ENCODE data around the gene SPIRE1. TPM values are rescaled to one million over a fixed set of nuclear protein-coding genes. Genes with fewer than 3 reads are reported as not detected.
A peak's percentile ranks its signal among the peaks of the same experiment; 100 is the strongest.

Gene SPIRE1
- total and polyA plus RNA-seq, 7 experiments from 2014 or later, result 0.66 to 2.9 (median 1.3) TPM; not detected in 1

GRCh38 chr18:12478269-12479047 is 179.4 kb downstream of the SPIRE1 start:
- Mint-ChIP-seq H3K36me3 (no peaks in the 10 kb centered on the region), H3K27ac (no peak overlapping the region), H3K4me1 (peaks cover 0 to 9% (median 4%) of the 10 kb centered on the region in 7 donors), H3K27me3 (peaks cover 0 to 3% (median 0%) of the 10 kb centered on the region in 5 donors), H3K9me3 (no peaks in the 10 kb centered on the region), H3K4me3 (no peak overlapping the region)
- ATAC-seq, result peak; percentile 6
- H3K4me3 ChIP-seq (ENCODE audit: low read length), result no peak overlapping the region
- ChIA-PET CTCF (no interaction called here), POLR2A (no interaction called here)
- no peaks in the 10 kb centered on the region for H3K9me3 ChIP-seq (ENCODE audit: control insufficient read depth in 2 of 3, low read length in 3 of 3)
- no peaks in the 10 kb centered on the region for H3K27me3 ChIP-seq (ENCODE audit: control insufficient read depth in 2 of 2, insufficient read depth in 2 of 2, low read length in 2 of 2)
- intact Hi-C loops (cut with micrococcal nuclease), result no loop called here
- no peak overlapping the region for H3K27ac ChIP-seq (ENCODE audit: low read depth, low read length)
- DNase-seq, result no peak
- no peaks in the 10 kb centered on the region for H3K4me1 ChIP-seq (ENCODE audit: control insufficient read depth in 2 of 2, insufficient read depth in 2 of 2, low read length in 2 of 2)
- no peaks in the 10 kb centered on the region for H3K36me3 ChIP-seq (ENCODE audit: control insufficient read depth in 2 of 3, insufficient read depth in 3 of 3, low read length in 3 of 3)

DNA sequence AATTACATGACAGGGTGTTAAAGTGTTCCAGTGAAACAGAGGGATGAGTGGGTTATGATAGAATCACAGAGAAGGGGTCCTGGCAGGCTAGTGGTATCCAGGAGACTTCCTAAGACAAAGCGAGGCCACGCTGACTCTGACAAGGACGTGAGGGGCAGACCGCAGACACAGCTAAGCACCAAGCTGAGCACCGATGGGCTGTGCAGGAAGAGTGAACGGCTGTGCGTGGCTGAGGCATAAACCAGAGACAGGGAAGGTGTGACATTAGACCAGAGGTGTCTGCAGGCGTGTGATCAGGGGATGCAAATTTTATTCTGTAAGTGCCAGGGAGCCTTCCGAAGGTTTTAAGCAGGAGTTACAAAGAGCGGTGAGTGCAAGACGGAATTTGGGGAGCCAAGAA is 180.3 kb downstream of the SPIRE1 start:
- DNase-seq (no peak), ATAC-seq (peak; percentile 36)
- CTCF ChIA-PET, result no interaction called here

GRCh38 chr18:12476955-12477354 is 181.0 kb downstream of the SPIRE1 start:
- Mint-ChIP-seq H3K27me3 (peaks cover 0 to 3% (median 0%) of the 10 kb centered on the region in 5 donors), H3K27ac (no peak overlapping the region), H3K9me3 (no peaks in the 10 kb centered on the region), H3K4me3 (no peak overlapping the region), H3K4me1 (peaks cover 0 to 9% (median 4%) of the 10 kb centered on the region in 7 donors), H3K36me3 (no peaks in the 10 kb centered on the region)
- Histone ChIP-seq H3K27me3 (ENCODE audit: control insufficient read depth in 2 of 2, insufficient read depth in 2 of 2, low read length in 2 of 2) (no peaks in the 10 kb centered on the region), H3K27ac (ENCODE audit: low read depth, low read length) (no peak overlapping the region), H3K36me3 (ENCODE audit: control insufficient read depth in 2 of 3, insufficient read depth in 3 of 3, low read length in 3 of 3) (no peaks in the 10 kb centered on the region), H3K4me1 (ENCODE audit: control insufficient read depth in 2 of 2, insufficient read depth in 2 of 2, low read length in 2 of 2) (no peaks in the 10 kb centered on the region), H3K4me3 (ENCODE audit: low read length) (no peak overlapping the region), H3K9me3 (ENCODE audit: control insufficient read depth in 2 of 3, low read length in 3 of 3) (no peaks in the 10 kb centered on the region)
- intact Hi-C loops (cut with micrococcal nuclease), result no loop called here
- DNase-seq, result peak in 1 of 9 donors; percentile 1
- ATAC-seq, result no peak
- POLR2A ChIA-PET, result interaction anchor here (0.6 kb wide), 1 partner anchor 18 kb away, joined by 6 read pairs; no protein-coding TSS in a partner anchor
- CTCF ChIA-PET, result no interaction called here

More for the DNA sequence above, 180.3 kb downstream of the SPIRE1 start:
- Mint-ChIP-seq H3K4me3 (no peak overlapping the region), H3K36me3 (no peaks in the 10 kb centered on the region), H3K4me1 (peaks cover 0 to 9% (median 4%) of the 10 kb centered on the region in 7 donors), H3K27me3 (peaks cover 0 to 3% (median 0%) of the 10 kb centered on the region in 5 donors), H3K27ac (no peak overlapping the region), H3K9me3 (no peaks in the 10 kb centered on the region)
- intact Hi-C loops (cut with micrococcal nuclease), result no loop called here
- Histone ChIP-seq H3K9me3 (ENCODE audit: control insufficient read depth in 2 of 3, low read length in 3 of 3) (no peaks in the 10 kb centered on the region), H3K4me3 (ENCODE audit: low read length) (no peak overlapping the region), H3K4me1 (ENCODE audit: control insufficient read depth in 2 of 2, insufficient read depth in 2 of 2, low read length in 2 of 2) (no peaks in the 10 kb centered on the region), H3K36me3 (ENCODE audit: control insufficient read depth in 2 of 3, insufficient read depth in 3 of 3, low read length in 3 of 3) (no peaks in the 10 kb centered on the region), H3K27ac (ENCODE audit: low read depth, low read length) (no peak overlapping the region), H3K27me3 (ENCODE audit: control insufficient read depth in 2 of 2, insufficient read depth in 2 of 2, low read length in 2 of 2) (no peaks in the 10 kb centered on the region)
- POLR2A ChIA-PET, result no interaction called here

- no peak overlapping the region for H3K27ac ChIP-seq (ENCODE audit: low read depth, low read length)
- H3K36me3 ChIP-seq (ENCODE audit: control insufficient read depth in 2 of 3, insufficient read depth in 3 of 3, low read length in 3 of 3), result no peaks in the 10 kb centered on the region
- ATAC-seq, result no peak
- no peaks in the 10 kb centered on the region for H3K27me3 ChIP-seq (ENCODE audit: control insufficient read depth in 2 of 2, insufficient read depth in 2 of 2, low read length in 2 of 2)
- intact Hi-C loops (cut with micrococcal nuclease), result no loop called here
- no peaks in the 10 kb centered on the region for H3K27me3 Mint-ChIP-seq
- H3K9me3 Mint-ChIP-seq, result no peaks in the 10 kb centered on the region
- no peak overlapping the region for H3K4me3 ChIP-seq (ENCODE audit: low read length)
- H3K36me3 Mint-ChIP-seq, result no peaks in the 10 kb centered on the region
- ChIA-PET POLR2A (no interaction called here), CTCF (no interaction called here)
- H3K4me1 Mint-ChIP-seq, result peaks cover 0 to 9% (median 4%) of the 10 kb centered on the region in 7 donors
- no peak overlapping the region for H3K4me3 Mint-ChIP-seq
- H3K9me3 ChIP-seq (ENCODE audit: control insufficient read depth in 2 of 3, low read length in 3 of 3), result no peaks in the 10 kb centered on the region
- H3K27ac Mint-ChIP-seq, result no peak overlapping the region
- H3K4me1 ChIP-seq (ENCODE audit: control insufficient read depth in 2 of 2, insufficient read depth in 2 of 2, low read length in 2 of 2), result no peaks in the 10 kb centered on the region
- DNase-seq, result no peak
Observed at GRCh38 chr18:12474876-12475275, 183.0 kb downstream of the SPIRE1 start.

- ChIA-PET CTCF (no interaction called here), POLR2A (no interaction called here)
- Mint-ChIP-seq H3K4me1 (peaks cover 0 to 9% (median 4%) of the 10 kb centered on the region in 7 donors), H3K27ac (no peak overlapping the region), H3K9me3 (no peaks in the 10 kb centered on the region), H3K4me3 (no peak overlapping the region), H3K27me3 (no peaks in the 10 kb centered on the region), H3K36me3 (no peaks in the 10 kb centered on the region)
- H3K36me3 ChIP-seq (ENCODE audit: control insufficient read depth in 2 of 3, insufficient read depth in 3 of 3, low read length in 3 of 3), result no peaks in the 10 kb centered on the region
- intact Hi-C loops (cut with micrococcal nuclease), result no loop called here
- no peak for ATAC-seq
- H3K4me1 ChIP-seq (ENCODE audit: control insufficient read depth in 2 of 2, insufficient read depth in 2 of 2, low read length in 2 of 2), result no peaks in the 10 kb centered on the region
- H3K4me3 ChIP-seq (ENCODE audit: low read length), result no peak overlapping the region
- H3K27ac ChIP-seq (ENCODE audit: low read depth, low read length), result no peak overlapping the region
- H3K27me3 ChIP-seq (ENCODE audit: control insufficient read depth in 2 of 2, insufficient read depth in 2 of 2, low read length in 2 of 2), result no peaks in the 10 kb centered on the region
- H3K9me3 ChIP-seq (ENCODE audit: control insufficient read depth in 2 of 3, low read length in 3 of 3), result no peaks in the 10 kb centered on the region
- DNase-seq, result no peak
Observed at GRCh38 chr18:12474146-12474545, 183.8 kb downstream of the SPIRE1 start.

DNA sequence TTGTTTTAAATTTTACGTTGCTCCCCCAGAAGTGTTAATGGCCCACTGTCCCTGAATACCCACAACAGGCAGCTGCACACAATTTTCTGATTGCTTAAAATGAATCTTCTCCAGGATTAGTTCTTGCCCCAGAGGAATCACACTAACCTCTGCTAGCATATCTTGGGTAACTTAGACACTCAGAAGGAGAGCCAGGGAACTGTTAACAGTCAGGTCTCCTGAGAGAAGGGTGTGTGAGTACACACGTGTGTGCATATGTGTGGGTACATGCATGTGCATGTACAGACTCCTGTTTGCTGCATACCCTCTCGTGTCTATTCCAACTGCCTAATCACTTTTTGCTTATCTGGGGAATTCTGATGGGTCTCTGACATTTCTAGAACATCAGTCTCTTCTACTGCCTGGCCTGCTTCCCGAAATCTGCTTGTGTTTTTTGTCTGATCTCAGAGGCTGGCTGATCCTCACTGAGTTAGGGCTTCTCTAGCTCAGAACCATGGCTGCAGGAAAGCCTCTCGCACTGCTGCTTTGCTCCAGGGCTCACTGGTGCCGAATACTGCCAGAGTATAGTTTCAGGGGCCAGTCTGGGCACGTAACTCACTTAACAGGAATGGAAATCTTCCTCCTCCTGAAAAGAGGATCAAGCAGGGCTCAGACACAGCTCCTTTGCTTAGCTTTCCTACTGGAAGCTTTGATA is 187.4 kb downstream of the SPIRE1 start:
- CTCF ChIA-PET, result no interaction called here
- H3K4me3 Mint-ChIP-seq, result no peak overlapping the region
- H3K36me3 Mint-ChIP-seq, result no peaks in the 10 kb centered on the region
- Histone ChIP-seq H3K27me3 (ENCODE audit: control insufficient read depth in 2 of 2, insufficient read depth in 2 of 2, low read length in 2 of 2) (no peaks in the 10 kb centered on the region), H3K4me1 (ENCODE audit: control insufficient read depth in 2 of 2, insufficient read depth in 2 of 2, low read length in 2 of 2) (no peaks in the 10 kb centered on the region), H3K27ac (ENCODE audit: low read depth, low read length) (no peak overlapping the region), H3K4me3 (ENCODE audit: low read length) (no peak overlapping the region), H3K9me3 (ENCODE audit: control insufficient read depth in 2 of 3, low read length in 3 of 3) (no peaks in the 10 kb centered on the region), H3K36me3 (ENCODE audit: control insufficient read depth in 2 of 3, insufficient read depth in 3 of 3, low read length in 3 of 3) (no peaks in the 10 kb centered on the region)
- H3K27ac Mint-ChIP-seq, result no peak overlapping the region
- ATAC-seq (no peak), DNase-seq (no peak)
- H3K9me3 Mint-ChIP-seq, result no peaks in the 10 kb centered on the region
- POLR2A ChIA-PET, result no interaction called here
- H3K27me3 Mint-ChIP-seq, result peaks cover 0 to 2% (median 0%) of the 10 kb centered on the region in 5 donors
- intact Hi-C loops (cut with micrococcal nuclease), result no loop called here
- no peaks in the 10 kb centered on the region for H3K4me1 Mint-ChIP-seq

GRCh38 chr18:12468445-12468844 is 189.5 kb downstream of the SPIRE1 start:
- Histone ChIP-seq H3K9me3 (ENCODE audit: control insufficient read depth in 2 of 3, low read length in 3 of 3) (no peaks in the 10 kb centered on the region), H3K27ac (ENCODE audit: low read depth, low read length) (no peak overlapping the region), H3K4me1 (ENCODE audit: control insufficient read depth in 2 of 2, insufficient read depth in 2 of 2, low read length in 2 of 2) (no peaks in the 10 kb centered on the region), H3K4me3 (ENCODE audit: low read length) (no peak overlapping the region), H3K36me3 (ENCODE audit: control insufficient read depth in 2 of 3, insufficient read depth in 3 of 3, low read length in 3 of 3) (no peaks in the 10 kb centered on the region), H3K27me3 (ENCODE audit: control insufficient read depth in 2 of 2, insufficient read depth in 2 of 2, low read length in 2 of 2) (no peaks in the 10 kb centered on the region)
- no peaks in the 10 kb centered on the region for H3K9me3 Mint-ChIP-seq
- ATAC-seq, result no peak
- peaks cover 0 to 2% (median 0%) of the 10 kb centered on the region in 5 donors for H3K27me3 Mint-ChIP-seq
- H3K4me3 Mint-ChIP-seq, result no peak overlapping the region
- no peak for DNase-seq
- ChIA-PET CTCF (no interaction called here), POLR2A (no interaction called here)
- H3K27ac Mint-ChIP-seq, result no peak overlapping the region
- intact Hi-C loops (cut with micrococcal nuclease), result no loop called here
- no peaks in the 10 kb centered on the region for H3K4me1 Mint-ChIP-seq
- no peaks in the 10 kb centered on the region for H3K36me3 Mint-ChIP-seq

Measured in naive thymus-derived CD4-positive, alpha-beta T cell (primary cell).